Measurements from ENCODE around the gene PPIL4.

DNA sequence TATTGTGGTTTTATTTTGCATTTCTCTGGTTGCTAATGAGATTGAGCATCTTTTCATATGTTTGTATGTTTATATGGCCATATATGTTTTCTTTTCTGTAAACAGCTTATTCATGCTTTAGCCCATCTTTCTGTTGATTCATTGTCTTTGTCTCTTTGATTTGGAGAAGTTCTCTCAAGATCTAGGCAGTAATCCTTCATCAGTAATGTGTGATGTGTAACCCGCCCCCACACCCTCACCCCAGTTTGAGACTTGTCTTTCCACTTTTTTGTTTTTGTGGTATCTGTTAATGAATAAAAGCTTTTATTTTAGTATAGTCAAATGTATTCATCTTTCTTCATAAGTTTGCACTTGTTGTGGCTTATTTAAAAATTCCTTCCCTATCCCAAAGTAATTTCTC is 87.0 kb downstream of the PPIL4 start:
- TF ChIP-seq, protein P1, sequence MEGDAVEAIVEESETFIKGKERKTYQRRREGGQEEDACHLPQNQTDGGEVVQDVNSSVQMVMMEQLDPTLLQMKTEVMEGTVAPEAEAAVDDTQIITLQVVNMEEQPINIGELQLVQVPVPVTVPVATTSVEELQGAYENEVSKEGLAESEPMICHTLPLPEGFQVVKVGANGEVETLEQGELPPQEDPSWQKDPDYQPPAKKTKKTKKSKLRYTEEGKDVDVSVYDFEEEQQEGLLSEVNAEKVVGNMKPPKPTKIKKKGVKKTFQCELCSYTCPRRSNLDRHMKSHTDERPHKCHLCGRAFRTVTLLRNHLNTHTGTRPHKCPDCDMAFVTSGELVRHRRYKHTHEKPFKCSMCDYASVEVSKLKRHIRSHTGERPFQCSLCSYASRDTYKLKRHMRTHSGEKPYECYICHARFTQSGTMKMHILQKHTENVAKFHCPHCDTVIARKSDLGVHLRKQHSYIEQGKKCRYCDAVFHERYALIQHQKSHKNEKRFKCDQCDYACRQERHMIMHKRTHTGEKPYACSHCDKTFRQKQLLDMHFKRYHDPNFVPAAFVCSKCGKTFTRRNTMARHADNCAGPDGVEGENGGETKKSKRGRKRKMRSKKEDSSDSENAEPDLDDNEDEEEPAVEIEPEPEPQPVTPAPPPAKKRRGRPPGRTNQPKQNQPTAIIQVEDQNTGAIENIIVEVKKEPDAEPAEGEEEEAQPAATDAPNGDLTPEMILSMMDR (IDR thresholded peaks at IDR 0.05) = no peak
- TF ChIP-seq EP300 (IDR thresholded peaks at IDR 0.05) (no peak), POLR2AphosphoS5 (IDR thresholded peaks at IDR 0.05) (no peak), POLR2A (IDR thresholded peaks at IDR 0.05) (no peak)
